Measurements from ENCODE around the gene INPP5B.

INPP5B gene

DNA sequence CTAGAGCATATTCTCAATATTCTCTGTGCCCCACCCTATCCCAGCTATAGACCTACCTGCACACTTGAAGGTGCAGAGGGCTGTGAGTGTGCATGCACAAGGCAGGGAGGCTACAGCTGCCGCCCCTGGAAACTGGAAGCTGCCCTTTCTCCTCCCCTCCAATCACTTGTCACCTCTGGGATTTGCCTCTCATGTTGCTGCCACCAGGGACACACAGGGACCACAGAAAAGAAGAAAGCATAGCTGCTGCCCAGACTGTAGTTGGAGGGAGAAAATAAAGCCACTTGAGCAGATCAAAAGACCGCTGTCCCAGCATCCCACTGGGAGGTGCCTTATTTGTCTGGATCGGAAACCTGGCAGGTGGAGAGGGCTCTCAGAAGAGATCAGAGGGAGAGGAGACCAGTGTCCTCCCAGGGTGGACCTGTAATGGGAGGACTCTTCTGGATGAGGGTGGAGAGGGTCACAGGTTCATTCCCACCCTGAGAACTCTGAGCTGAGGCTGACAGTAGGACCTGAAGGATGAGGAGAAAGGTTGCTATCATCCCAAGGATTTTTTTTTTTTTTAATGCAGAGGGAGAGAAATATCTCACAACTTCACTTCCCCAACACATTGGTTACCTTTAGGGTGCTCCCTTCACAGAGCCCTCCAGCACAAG, 7.6 kb upstream of the INPP5B start:
- ChIA-PET POLR2A (no interaction called here), CTCF (no interaction called here)
- TF ChIP-seq SP1 (IDR thresholded peaks at IDR 0.05): no peak
- TF ChIP-seq ELF4 (IDR thresholded peaks at IDR 0.05): no peak
- no peak for TF ChIP-seq BHLHE40 (IDR thresholded peaks at IDR 0.05; ENCODE audit: borderline replicate concordance)
- TF ChIP-seq, protein P1, sequence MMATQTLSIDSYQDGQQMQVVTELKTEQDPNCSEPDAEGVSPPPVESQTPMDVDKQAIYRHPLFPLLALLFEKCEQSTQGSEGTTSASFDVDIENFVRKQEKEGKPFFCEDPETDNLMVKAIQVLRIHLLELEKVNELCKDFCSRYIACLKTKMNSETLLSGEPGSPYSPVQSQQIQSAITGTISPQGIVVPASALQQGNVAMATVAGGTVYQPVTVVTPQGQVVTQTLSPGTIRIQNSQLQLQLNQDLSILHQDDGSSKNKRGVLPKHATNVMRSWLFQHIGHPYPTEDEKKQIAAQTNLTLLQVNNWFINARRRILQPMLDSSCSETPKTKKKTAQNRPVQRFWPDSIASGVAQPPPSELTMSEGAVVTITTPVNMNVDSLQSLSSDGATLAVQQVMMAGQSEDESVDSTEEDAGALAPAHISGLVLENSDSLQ (IDR thresholded peaks at IDR 0.05): no peak
- no peak for TF ChIP-seq ZNF384 (IDR thresholded peaks at IDR 0.05)
- no peak for TF ChIP-seq ARNT (IDR thresholded peaks at IDR 0.05)
- TF ChIP-seq HDGF (IDR thresholded peaks at IDR 0.05; ENCODE audit: borderline replicate concordance): no peak
- no peak for TF ChIP-seq TARDBP (IDR thresholded peaks at IDR 0.05)
- TF ChIP-seq FOXM1 (IDR thresholded peaks at IDR 0.05; ENCODE audit: borderline replicate concordance): no peak
- DNase-seq (ENCODE audit: extremely low spot score): no peak

DNA sequence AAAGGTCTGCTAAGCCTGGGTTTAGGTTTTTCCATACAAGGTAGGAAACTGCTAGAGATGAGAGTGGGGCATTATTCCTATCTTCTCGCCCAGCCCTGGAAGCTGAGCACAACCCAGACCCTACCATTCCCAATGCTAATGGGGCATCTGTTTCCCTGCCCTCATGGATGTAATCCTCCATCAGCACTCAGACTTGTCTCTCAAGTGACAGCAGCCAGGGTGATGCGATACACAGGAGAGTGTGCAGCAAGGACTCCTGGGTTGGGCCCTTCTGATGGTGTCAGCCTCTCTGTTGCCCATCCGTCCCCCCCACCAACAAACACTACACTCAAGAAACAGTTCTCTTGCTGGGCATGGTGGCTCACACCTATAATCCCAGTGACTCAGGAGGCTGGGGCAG, 5.9 kb upstream of the INPP5B start:
- DNase-seq (ENCODE audit: extremely low spot score): no peak
- POLR2A ChIA-PET: no interaction called here
- CTCF ChIA-PET: no interaction called here
- TF ChIP-seq BHLHE40 (IDR thresholded peaks at IDR 0.05; ENCODE audit: borderline replicate concordance) (no peak), ARNT (IDR thresholded peaks at IDR 0.05) (no peak), FOXM1 (IDR thresholded peaks at IDR 0.05; ENCODE audit: borderline replicate concordance) (no peak), FOXA1 (IDR thresholded peaks at IDR 0.05) (no peak), NFRKB (IDR thresholded peaks at IDR 0.05) (no peak), SP1 (IDR thresholded peaks at IDR 0.05) (no peak)

DNA sequence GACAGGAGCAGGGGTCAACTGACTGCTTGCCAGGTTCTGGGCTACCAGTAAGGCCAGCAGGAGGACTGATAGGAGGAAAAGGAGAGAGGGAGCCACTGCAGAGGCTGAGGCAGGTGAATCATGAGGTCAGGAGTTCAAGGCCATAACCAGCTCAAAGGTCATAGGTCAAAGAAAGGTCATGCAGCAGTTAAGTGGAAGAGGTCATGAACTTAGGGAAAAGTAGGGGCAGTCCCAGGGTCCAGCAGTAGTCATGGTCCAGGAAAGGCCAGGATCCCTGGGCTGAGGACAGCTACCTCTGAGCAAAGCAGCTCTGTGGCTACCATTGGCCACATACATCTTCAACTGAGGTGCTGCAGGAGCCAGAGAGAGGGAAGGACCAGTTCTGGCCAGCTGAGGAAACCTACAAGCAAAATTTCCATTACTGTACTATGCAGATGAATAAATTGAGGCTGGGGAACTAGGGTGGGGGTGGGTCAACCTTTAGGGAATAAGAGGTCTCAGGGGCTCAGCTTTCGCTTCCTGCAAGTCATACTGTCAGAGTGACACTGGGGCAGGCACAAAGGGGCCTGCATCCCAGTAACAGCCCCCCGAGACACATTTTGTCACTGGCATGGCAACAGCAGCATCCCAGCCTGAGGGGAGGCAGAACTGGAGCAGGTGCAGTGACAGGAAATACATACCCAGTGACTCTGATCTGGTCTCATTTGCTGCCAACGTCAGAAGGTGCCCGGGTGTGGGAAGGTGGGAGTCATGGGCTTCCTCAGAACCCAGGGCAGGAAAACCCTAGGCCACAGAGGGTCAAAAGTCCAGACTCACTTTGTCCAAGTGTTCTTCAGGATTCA, 5.2 kb upstream of the INPP5B start:
- POLR2A ChIA-PET: no interaction called here
- CTCF ChIA-PET: interaction anchor here (0.9 kb wide), 1 partner anchor 14 kb away, joined by 3 read pairs; no protein-coding TSS in a partner anchor
- TF ChIP-seq ELF4 (IDR thresholded peaks at IDR 0.05) (no peak), FOXA1 (IDR thresholded peaks at IDR 0.05) (no peak), CTBP1 (IDR thresholded peaks at IDR 0.05; ENCODE audit: borderline replicate concordance) (no peak), TARDBP (IDR thresholded peaks at IDR 0.05) (no peak), ARNT (IDR thresholded peaks at IDR 0.05) (no peak), NFRKB (IDR thresholded peaks at IDR 0.05) (no peak), SP1 (IDR thresholded peaks at IDR 0.05) (no peak), FOXK2 (IDR thresholded peaks at IDR 0.05) (no peak), SUZ12 (IDR thresholded peaks at IDR 0.05) (no peak), ZNF384 (IDR thresholded peaks at IDR 0.05) (no peak), BHLHE40 (IDR thresholded peaks at IDR 0.05; ENCODE audit: borderline replicate concordance) (no peak), HDGF (IDR thresholded peaks at IDR 0.05; ENCODE audit: borderline replicate concordance) (no peak)
- TF ChIP-seq, protein P1 (IDR thresholded peaks at IDR 0.05): no peak
- DNase-seq (ENCODE audit: extremely low spot score): no peak

DNA sequence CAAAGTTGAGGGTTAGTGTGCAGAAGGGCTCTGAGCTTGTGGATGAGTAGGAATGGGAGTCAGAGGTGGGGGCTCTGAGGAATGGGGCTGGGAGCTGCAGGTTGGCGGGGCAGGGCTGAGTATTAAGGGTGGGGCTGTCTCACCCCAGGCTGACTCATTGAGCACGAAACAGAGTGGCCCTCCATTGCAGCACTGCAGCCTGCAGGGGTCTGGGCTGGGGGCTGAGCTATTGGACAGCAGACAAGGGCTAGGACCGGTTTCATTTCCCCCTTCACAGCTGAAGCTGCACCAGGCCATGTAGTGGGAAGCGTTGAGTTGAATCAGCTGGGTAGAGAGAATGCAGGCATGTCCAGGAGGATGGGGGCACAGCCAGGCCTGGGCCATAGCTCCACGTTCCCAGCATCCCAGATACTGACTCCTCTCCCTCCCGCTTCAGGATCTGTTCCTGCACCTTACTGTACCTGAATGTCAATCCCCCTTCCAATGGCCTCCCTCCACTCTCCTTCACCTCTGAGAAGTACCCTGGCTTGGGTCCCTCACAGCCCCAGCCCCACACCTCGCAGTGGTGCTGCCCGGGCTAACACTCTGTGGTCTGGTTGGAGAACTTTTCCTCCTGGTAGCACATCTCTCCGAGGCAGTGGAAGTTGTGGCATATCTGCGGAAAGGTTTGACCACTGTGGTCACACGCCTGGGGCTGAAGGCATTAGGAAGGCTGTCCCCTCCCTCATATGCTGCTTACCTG, 4.4 kb upstream of the INPP5B start:
- ChIA-PET POLR2A (no interaction called here), CTCF (interaction anchor here (0.9 kb wide), 1 partner anchor 15 kb away, joined by 3 read pairs; no protein-coding TSS in a partner anchor)
- no peak for TF ChIP-seq FOXK2 (IDR thresholded peaks at IDR 0.05)
- TF ChIP-seq FOXM1 (IDR thresholded peaks at IDR 0.05; ENCODE audit: borderline replicate concordance): no peak
- TF ChIP-seq L3MBTL2 (conservative IDR thresholded peaks at IDR 0.05): no peak
- TF ChIP-seq SP1 (IDR thresholded peaks at IDR 0.05): no peak
- TF ChIP-seq SUZ12 (IDR thresholded peaks at IDR 0.05): no peak
- TF ChIP-seq BHLHE40 (IDR thresholded peaks at IDR 0.05; ENCODE audit: borderline replicate concordance): no peak
- no peak for TF ChIP-seq TARDBP (IDR thresholded peaks at IDR 0.05)
- TF ChIP-seq ZNF384 (IDR thresholded peaks at IDR 0.05): no peak
- no peak for TF ChIP-seq FOXA1 (IDR thresholded peaks at IDR 0.05)
- TF ChIP-seq ARNT (IDR thresholded peaks at IDR 0.05): no peak
- TF ChIP-seq CTBP1 (IDR thresholded peaks at IDR 0.05; ENCODE audit: borderline replicate concordance): no peak
- no peak for TF ChIP-seq HDGF (IDR thresholded peaks at IDR 0.05; ENCODE audit: borderline replicate concordance)
- TF ChIP-seq LEF1 (IDR thresholded peaks at IDR 0.05; ENCODE audit: borderline replicate concordance): no peak
- no peak for DNase-seq (ENCODE audit: extremely low spot score)

DNA sequence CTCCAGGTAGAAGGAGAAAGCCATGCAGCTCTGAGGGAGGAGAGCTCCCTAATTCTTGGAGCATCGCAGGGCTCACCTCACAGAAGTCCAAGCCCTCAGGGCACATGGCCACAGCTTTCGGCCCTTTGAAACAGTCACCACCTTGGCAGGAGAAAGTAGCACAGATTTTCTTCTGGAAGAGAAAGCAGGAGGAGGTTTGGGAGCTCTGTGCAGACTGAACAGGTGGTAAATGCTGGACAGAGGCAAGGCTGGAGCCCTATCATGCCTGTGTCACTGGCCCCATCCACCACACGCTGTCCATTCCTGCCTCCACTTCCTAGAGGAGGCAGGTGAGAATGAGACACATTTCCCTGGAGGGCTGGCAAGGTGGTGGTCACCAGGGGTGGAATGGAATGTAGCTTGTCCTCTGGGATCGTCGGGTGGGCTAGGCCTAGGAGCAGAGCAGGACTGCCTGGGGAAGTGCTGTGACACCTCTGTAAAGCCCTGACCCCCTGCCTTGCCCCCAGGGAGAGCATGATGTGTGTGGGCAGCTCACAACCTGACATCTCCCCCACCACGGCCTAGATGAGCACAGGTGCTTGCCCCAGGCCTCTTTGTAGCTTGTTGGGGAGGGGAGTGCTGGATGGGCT, 2.8 kb upstream of the INPP5B start:
- DNase-seq (ENCODE audit: extremely low spot score): no peak
- TF ChIP-seq CTBP1 (IDR thresholded peaks at IDR 0.05; ENCODE audit: borderline replicate concordance) (no peak), TARDBP (IDR thresholded peaks at IDR 0.05) (no peak), SUZ12 (IDR thresholded peaks at IDR 0.05) (no peak), ELF4 (IDR thresholded peaks at IDR 0.05) (no peak)
- ChIA-PET POLR2A (interaction anchor here (0.7 to 1.4 kb wide), 4 partner anchors 8 to 77 kb away, joined by 3 to 4 read pairs (median 3); no protein-coding TSS in a partner anchor), CTCF (interaction anchor here (0.5 to 0.7 kb wide), 2 partner anchors 14 to 17 kb away, joined by 3 read pairs; no protein-coding TSS in a partner anchor)

DNA sequence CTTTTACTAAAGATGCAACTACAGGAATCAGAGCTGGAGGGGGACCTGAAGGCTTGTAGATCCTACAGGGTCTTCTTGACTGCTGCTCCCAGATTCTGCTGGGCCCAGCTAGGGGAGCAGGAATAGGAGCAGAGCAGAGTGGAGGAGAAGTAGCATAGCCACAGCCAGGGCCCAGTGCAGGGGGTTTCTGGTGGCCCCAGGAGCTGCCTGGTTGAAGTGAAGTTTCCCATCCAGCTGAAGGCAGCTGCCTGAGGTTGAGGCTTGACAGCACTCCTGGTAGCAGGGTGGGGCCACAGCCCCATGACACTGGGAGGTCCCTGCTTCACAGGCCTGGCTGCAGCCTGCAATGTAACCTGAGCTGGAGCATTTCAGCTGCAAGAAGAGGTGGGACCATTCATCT, 2.0 kb upstream of the INPP5B start:
- POLR2A ChIA-PET: interaction anchor here (0.8 to 1.4 kb wide), 2 partner anchors 9 to 17 kb away, joined by 3 to 4 read pairs; no protein-coding TSS in a partner anchor
- TF ChIP-seq FOXK2 (IDR thresholded peaks at IDR 0.05): no peak
- no peak for TF ChIP-seq ELF4 (IDR thresholded peaks at IDR 0.05)
- no peak for TF ChIP-seq BHLHE40 (IDR thresholded peaks at IDR 0.05; ENCODE audit: borderline replicate concordance)
- TF ChIP-seq ZNF384 (IDR thresholded peaks at IDR 0.05): no peak
- CTCF ChIA-PET: interaction anchor here (0.7 kb wide), 1 partner anchor 13 kb away, joined by 3 read pairs; no protein-coding TSS in a partner anchor
- DNase-seq (ENCODE audit: extremely low spot score): no peak
